Measurements from ENCODE around the gene SLC6A1.

SLC6A1 gene

GRCh38 chr3:10955711-10956453 is 36.7 kb upstream of the SLC6A1 start:
- whole genome bisulfite sequencing, 2 experiments (ENCODE audit: insufficient coverage in 2 of 2), result 78 to 86% methylated on average over 11 to 15 of the region's 15 CpGs
- Histone ChIP-seq H3K4me3 (ENCODE audit: extremely low read depth, insufficient read depth, low read length, poor library complexity, severe bottlenecking) (no peak overlapping the region), H3K4me1 (ENCODE audit: control insufficient read depth, insufficient read depth, low read length, poor library complexity, severe bottlenecking) (no peaks in the 10 kb centered on the region), H3K27ac (ENCODE audit: low read depth, low read length, severe bottlenecking) (no peak overlapping the region), H3K9me3 (ENCODE audit: control insufficient read depth, low read length) (no peaks in the 10 kb centered on the region), H3K36me3 (ENCODE audit: control insufficient read depth, insufficient read depth, low read length) (no peaks in the 10 kb centered on the region)

GRCh38 chr3:10956531-10956930 is 36.0 kb upstream of the SLC6A1 start:
- Histone ChIP-seq H3K27ac (ENCODE audit: low read depth, low read length, severe bottlenecking) (no peak overlapping the region), H3K36me3 (ENCODE audit: control insufficient read depth, insufficient read depth, low read length) (no peaks in the 10 kb centered on the region), H3K4me3 (ENCODE audit: extremely low read depth, insufficient read depth, low read length, poor library complexity, severe bottlenecking) (no peak overlapping the region), H3K9me3 (ENCODE audit: control insufficient read depth, low read length) (no peaks in the 10 kb centered on the region), H3K4me1 (ENCODE audit: control insufficient read depth, insufficient read depth, low read length, poor library complexity, severe bottlenecking) (no peaks in the 10 kb centered on the region)
- 65 to 90% methylated on average over 2 of the region's 4 CpGs for WGBS, 2 experiments (ENCODE audit: insufficient coverage in 2 of 2)

- no peak overlapping the region for H3K27ac ChIP-seq (ENCODE audit: low read depth, low read length, severe bottlenecking)
- WGBS, 2 experiments (ENCODE audit: insufficient coverage in 2 of 2), result 91 to 93% methylated on average over 2 to 5 of the region's 6 CpGs
- no peaks in the 10 kb centered on the region for H3K9me3 ChIP-seq (ENCODE audit: control insufficient read depth, low read length)
- H3K4me1 ChIP-seq (ENCODE audit: control insufficient read depth, insufficient read depth, low read length, poor library complexity, severe bottlenecking), result no peaks in the 10 kb centered on the region
- H3K4me3 ChIP-seq (ENCODE audit: extremely low read depth, insufficient read depth, low read length, poor library complexity, severe bottlenecking), result no peak overlapping the region
- H3K36me3 ChIP-seq (ENCODE audit: control insufficient read depth, insufficient read depth, low read length), result no peaks in the 10 kb centered on the region
Measured at GRCh38 chr3:10956986-10957385, 35.6 kb upstream of the SLC6A1 start.

- Histone ChIP-seq H3K36me3 (ENCODE audit: control insufficient read depth, insufficient read depth, low read length) (no peaks in the 10 kb centered on the region), H3K4me3 (ENCODE audit: extremely low read depth, insufficient read depth, low read length, poor library complexity, severe bottlenecking) (no peak overlapping the region), H3K27ac (ENCODE audit: low read depth, low read length, severe bottlenecking) (no peak overlapping the region), H3K9me3 (ENCODE audit: control insufficient read depth, low read length) (no peaks in the 10 kb centered on the region), H3K4me1 (ENCODE audit: control insufficient read depth, insufficient read depth, low read length, poor library complexity, severe bottlenecking) (no peaks in the 10 kb centered on the region)
- WGBS, 2 experiments (ENCODE audit: insufficient coverage in 2 of 2), result 86 to 88% methylated on average over 13 to 16 of the region's 17 CpGs
Measured at GRCh38 chr3:10957976-10958749, 34.4 kb upstream of the SLC6A1 start.

- 86 to 91% methylated on average over 6 of the region's 6 CpGs for WGBS, 2 experiments (ENCODE audit: insufficient coverage in 2 of 2)
Measured at GRCh38 chr3:10960255-10960654, 32.3 kb upstream of the SLC6A1 start.

GRCh38 chr3:10961921-10962320 is 30.6 kb upstream of the SLC6A1 start:
- H3K4me3 ChIP-seq (ENCODE audit: extremely low read depth, insufficient read depth, low read length, poor library complexity, severe bottlenecking), result no peak overlapping the region
- H3K9me3 ChIP-seq (ENCODE audit: control insufficient read depth, low read length), result no peaks in the 10 kb centered on the region
- H3K27ac ChIP-seq (ENCODE audit: low read depth, low read length, severe bottlenecking), result no peak overlapping the region
- WGBS, 2 experiments (ENCODE audit: insufficient coverage in 2 of 2), result 81 to 84% methylated on average over 2 of the region's 2 CpGs
- H3K4me1 ChIP-seq (ENCODE audit: control insufficient read depth, insufficient read depth, low read length, poor library complexity, severe bottlenecking), result no peaks in the 10 kb centered on the region
- H3K36me3 ChIP-seq (ENCODE audit: control insufficient read depth, insufficient read depth, low read length), result no peaks in the 10 kb centered on the region

More at GRCh38 chr3:10960255-10960654, 32.3 kb upstream of the SLC6A1 start:
- H3K36me3 ChIP-seq (ENCODE audit: control insufficient read depth, insufficient read depth, low read length), result no peaks in the 10 kb centered on the region
- no peaks in the 10 kb centered on the region for H3K9me3 ChIP-seq (ENCODE audit: control insufficient read depth, low read length)
- H3K27ac ChIP-seq (ENCODE audit: low read depth, low read length, severe bottlenecking), result no peak overlapping the region
- H3K4me1 ChIP-seq (ENCODE audit: control insufficient read depth, insufficient read depth, low read length, poor library complexity, severe bottlenecking), result no peaks in the 10 kb centered on the region
- H3K4me3 ChIP-seq (ENCODE audit: extremely low read depth, insufficient read depth, low read length, poor library complexity, severe bottlenecking), result no peak overlapping the region

GRCh38 chr3:10962481-10963036 is 30.0 kb upstream of the SLC6A1 start:
- 60 to 76% methylated on average over 2 to 3 of the region's 5 CpGs for WGBS, 2 experiments (ENCODE audit: insufficient coverage in 2 of 2)
- H3K9me3 ChIP-seq (ENCODE audit: control insufficient read depth, low read length), result no peaks in the 10 kb centered on the region
- H3K4me3 ChIP-seq (ENCODE audit: extremely low read depth, insufficient read depth, low read length, poor library complexity, severe bottlenecking), result no peak overlapping the region
- no peak overlapping the region for H3K27ac ChIP-seq (ENCODE audit: low read depth, low read length, severe bottlenecking)
- no peaks in the 10 kb centered on the region for H3K4me1 ChIP-seq (ENCODE audit: control insufficient read depth, insufficient read depth, low read length, poor library complexity, severe bottlenecking)
- no peaks in the 10 kb centered on the region for H3K36me3 ChIP-seq (ENCODE audit: control insufficient read depth, insufficient read depth, low read length)

- H3K36me3 ChIP-seq (ENCODE audit: control insufficient read depth, insufficient read depth, low read length), result no peaks in the 10 kb centered on the region
- WGBS, 2 experiments (ENCODE audit: insufficient coverage in 2 of 2), result 58 to 80% methylated on average over 2 of the region's 6 CpGs
- no peaks in the 10 kb centered on the region for H3K9me3 ChIP-seq (ENCODE audit: control insufficient read depth, low read length)
- no peak overlapping the region for H3K27ac ChIP-seq (ENCODE audit: low read depth, low read length, severe bottlenecking)
- H3K4me1 ChIP-seq (ENCODE audit: control insufficient read depth, insufficient read depth, low read length, poor library complexity, severe bottlenecking), result no peaks in the 10 kb centered on the region
- H3K4me3 ChIP-seq (ENCODE audit: extremely low read depth, insufficient read depth, low read length, poor library complexity, severe bottlenecking), result no peak overlapping the region
Measured at GRCh38 chr3:10964537-10965167, 27.9 kb upstream of the SLC6A1 start.

GRCh38 chr3:10968401-10968800 is 24.1 kb upstream of the SLC6A1 start:
- WGBS, 2 experiments (ENCODE audit: insufficient coverage in 2 of 2), result 33 to 49% methylated on average over 4 of the region's 4 CpGs
- Histone ChIP-seq H3K4me3 (ENCODE audit: extremely low read depth, insufficient read depth, low read length, poor library complexity, severe bottlenecking) (no peak overlapping the region), H3K4me1 (ENCODE audit: control insufficient read depth, insufficient read depth, low read length, poor library complexity, severe bottlenecking) (no peaks in the 10 kb centered on the region), H3K9me3 (ENCODE audit: control insufficient read depth, low read length) (no peaks in the 10 kb centered on the region), H3K36me3 (ENCODE audit: control insufficient read depth, insufficient read depth, low read length) (no peaks in the 10 kb centered on the region), H3K27ac (ENCODE audit: low read depth, low read length, severe bottlenecking) (no peak overlapping the region)

- WGBS, 2 experiments (ENCODE audit: insufficient coverage in 2 of 2), result 78 to 93% methylated on average over 4 to 5 of the region's 5 CpGs
- H3K4me1 ChIP-seq (ENCODE audit: control insufficient read depth, insufficient read depth, low read length, poor library complexity, severe bottlenecking), result no peaks in the 10 kb centered on the region
- no peak overlapping the region for H3K27ac ChIP-seq (ENCODE audit: low read depth, low read length, severe bottlenecking)
- no peaks in the 10 kb centered on the region for H3K9me3 ChIP-seq (ENCODE audit: control insufficient read depth, low read length)
- H3K36me3 ChIP-seq (ENCODE audit: control insufficient read depth, insufficient read depth, low read length), result no peaks in the 10 kb centered on the region
- no peak overlapping the region for H3K4me3 ChIP-seq (ENCODE audit: extremely low read depth, insufficient read depth, low read length, poor library complexity, severe bottlenecking)
Measured at GRCh38 chr3:10970306-10970960, 22.1 kb upstream of the SLC6A1 start.
